GOT3 (cell line): Measurements from ENCODE around the gene GRIK4.

Experiments
- DNase-seq: peaks from one replicate; lab custom pipeline; 2025; ENCODE audit warnings: mixed read lengths; lab: John Stamatoyannopoulos, UW

Gene GRIK4

DNA sequence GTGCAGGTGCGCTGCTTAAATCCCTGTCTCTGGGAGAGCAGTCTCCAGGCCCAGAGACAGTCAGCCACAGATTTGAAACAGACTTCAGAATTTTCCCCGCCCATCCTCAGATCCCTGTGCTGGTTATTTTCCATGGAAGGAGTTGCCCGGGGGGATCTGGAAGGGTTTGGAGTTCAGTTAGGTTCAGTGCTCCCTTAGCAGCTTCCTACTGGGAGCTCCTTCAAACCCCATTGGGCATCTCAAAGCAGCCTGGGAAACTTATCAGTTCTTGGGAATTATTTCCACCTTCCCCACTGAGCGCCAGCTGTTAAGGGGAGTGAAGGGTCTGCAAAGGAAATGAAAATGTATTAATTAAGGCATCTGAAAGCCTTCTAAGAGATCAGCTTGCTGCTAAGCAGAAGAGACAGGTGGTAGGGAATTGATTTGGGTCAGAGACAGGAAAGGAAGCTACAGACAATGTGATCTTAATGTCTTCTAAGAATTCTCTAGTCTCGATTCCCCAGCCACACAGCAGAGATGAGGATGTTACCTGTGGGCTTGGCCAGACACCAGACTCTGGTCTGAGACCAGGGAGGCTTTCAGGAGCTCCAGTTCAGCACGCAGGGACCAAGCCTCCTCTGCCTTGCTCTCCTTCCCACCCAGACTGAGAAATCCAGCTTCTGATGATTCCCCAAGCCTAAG is 406.2 kb downstream of the GRIK4 start:
- DNase-seq = no peak

DNA sequence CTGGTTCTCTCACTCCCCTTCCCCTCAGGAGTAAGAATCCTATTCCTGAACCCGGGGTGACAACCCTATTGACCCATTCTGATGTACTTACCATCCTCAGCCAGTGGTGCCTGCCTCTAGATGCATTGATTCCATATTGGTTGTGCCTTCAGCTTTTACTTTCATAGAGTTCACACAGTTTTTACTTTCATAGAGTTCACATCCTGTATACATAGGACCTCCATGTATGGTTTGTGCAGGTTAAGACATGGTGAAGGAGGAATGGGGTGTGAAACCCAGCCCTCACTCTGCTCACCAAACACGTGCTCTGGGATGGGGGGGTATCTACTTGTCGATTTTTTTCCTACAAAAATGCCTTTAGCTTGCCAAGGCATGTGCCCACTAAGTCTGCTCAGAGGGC is 406.7 kb downstream of the GRIK4 start:
- no peak for DNase-seq

DNA sequence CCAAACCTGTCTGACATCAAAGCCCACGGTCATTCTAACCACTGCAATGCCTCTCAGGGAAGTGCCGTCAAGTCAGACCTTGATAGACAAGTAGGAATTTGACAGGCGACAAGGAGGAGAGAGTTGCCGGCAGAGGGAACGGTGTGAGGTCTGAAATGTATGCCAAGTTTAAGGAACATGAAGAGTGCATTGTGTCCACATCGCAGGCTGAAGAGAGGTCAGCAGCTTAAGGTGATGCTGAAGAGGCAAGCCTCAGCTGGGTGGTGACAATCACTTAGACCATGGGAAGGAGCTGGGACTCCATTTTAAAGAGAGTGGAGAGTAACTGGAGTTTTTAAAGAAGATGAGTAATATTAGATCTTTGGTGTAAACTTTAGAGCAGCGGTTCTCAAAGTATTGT is 407.5 kb downstream of the GRIK4 start:
- no peak for DNase-seq

DNA sequence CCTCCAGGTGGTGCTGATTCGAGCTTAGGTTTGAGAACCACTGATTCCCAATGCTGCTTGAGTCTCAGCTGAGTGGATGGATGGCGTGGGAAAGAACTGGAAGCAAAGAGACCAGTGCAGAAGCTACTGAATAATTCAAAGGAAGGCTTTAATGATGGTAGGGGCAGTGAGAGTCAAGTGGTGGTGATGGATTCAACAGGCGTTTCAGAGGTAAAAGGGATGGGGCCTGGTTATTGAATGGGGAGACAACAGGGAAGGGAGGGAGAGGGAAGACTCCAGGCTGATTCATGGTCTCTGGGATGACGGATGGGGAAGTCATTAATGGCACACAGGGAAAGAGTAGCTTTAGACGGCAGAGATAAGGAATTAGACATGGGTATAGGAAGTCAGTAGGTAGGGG is 408.0 kb downstream of the GRIK4 start:
- no peak for DNase-seq

DNA sequence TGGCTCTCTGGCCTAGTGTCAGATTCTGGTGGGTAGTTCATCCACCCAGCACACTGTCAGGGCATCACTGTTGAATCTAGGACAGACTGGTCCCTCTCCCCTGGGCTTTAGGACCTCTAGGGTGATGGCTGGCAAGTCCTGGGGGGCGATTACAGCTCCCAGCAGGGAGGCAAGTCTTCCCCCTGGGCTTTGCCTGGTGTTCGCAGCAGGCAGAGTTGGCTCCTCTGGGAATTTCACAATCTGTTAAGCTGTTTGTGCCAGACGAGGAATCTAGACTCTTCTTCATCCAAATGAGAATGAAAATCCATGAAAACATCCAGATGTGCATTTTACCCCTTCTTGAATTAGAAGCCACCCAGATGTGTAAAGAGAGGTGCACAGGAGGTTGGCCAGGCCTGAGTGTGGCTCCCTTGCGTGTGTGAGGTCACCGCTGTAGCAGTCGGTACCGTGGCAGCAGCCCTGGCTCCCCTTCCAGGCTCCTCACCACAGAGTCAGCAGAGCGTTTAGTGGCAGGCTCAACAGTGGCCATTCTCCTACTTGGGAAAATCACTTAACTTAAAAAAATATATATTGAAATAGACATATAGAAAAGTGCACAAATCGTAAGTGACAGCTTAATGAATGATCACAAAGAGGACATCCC is 412.4 kb downstream of the GRIK4 start:
- DNase-seq = no peak

DNA sequence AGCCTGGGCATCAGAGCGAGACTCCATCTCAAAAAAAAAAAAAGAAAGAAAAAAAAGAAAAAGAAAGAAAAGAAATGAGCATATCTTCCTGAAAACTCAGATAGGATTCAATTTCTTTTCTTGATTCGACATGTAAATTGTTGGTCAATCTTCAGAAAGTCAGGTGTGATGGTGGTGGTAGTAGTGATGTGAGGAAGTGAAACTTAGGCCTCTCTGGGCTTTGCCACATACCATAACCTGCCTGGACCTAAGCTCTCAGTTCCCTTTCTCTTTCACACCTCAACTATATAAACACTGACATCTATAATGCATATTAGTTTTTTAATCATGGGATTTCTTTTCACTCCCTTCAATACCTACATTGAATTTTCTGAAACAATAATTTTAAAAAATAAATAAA is 414.4 kb downstream of the GRIK4 start:
- no peak for DNase-seq

DNA sequence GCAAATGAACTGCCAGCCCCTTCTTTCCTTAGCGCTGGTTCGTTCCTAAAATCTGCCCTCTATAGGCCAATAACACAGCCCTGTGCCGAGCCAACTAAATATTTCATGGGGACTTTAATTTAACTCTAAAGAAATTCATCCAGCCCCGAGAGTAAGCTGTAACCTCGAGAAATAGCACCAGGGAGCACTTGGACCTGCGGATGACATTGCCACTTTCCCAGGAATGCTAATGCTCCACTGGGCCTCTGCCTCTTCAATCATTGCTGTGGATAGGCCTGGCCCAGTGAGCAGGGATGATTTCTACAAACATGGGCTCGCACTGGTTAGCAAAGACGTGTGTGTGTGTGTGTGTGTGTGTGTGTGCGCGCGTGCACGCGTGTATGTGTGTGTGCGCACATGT is 417.1 kb downstream of the GRIK4 start:
- DNase-seq = no peak

DNA sequence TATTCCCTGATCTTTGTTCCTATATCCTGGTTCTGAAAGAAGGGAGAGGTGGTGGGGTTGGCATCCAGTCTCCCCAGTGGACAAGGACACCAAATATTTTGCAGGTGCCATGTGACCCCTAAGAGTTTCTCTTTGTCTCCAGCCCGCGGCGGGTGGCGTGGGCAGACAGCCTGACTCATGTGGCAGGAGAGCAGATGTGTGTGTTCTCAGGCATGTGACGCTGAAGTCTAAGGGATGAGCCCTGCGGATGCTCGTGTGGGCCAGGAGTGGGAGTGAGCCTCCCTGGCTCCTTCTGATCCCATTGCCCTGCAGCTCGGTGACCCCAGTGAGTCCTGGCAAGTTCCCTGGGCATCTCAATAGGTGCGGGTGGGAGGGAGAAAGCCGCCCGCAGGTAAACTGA is 417.5 kb downstream of the GRIK4 start:
- no peak for DNase-seq

DNA sequence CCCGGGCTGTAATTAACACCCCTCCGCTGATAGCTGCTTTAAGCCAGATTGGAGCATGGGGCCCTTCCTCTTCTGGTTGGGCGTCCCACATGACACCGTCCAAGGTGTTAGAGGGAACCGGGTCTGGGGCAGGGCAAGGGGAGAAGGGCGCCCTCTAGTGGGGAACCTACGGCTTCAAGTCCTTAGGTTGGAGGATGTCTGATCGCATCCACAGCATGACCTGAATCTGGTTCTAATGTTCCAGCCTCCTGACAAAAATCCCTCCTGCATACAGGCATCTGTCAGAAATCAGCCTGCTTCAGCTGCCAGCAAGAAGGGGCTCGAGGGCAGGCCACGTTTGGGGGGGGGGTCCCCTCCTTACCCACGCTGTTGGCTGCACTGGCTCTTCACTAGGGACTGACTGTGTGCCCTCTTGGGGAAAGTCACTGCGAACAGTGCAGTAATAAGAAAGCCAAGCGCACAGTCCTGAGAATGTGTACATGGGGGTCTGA is 418.2 kb downstream of the GRIK4 start:
- DNase-seq = no peak

DNA sequence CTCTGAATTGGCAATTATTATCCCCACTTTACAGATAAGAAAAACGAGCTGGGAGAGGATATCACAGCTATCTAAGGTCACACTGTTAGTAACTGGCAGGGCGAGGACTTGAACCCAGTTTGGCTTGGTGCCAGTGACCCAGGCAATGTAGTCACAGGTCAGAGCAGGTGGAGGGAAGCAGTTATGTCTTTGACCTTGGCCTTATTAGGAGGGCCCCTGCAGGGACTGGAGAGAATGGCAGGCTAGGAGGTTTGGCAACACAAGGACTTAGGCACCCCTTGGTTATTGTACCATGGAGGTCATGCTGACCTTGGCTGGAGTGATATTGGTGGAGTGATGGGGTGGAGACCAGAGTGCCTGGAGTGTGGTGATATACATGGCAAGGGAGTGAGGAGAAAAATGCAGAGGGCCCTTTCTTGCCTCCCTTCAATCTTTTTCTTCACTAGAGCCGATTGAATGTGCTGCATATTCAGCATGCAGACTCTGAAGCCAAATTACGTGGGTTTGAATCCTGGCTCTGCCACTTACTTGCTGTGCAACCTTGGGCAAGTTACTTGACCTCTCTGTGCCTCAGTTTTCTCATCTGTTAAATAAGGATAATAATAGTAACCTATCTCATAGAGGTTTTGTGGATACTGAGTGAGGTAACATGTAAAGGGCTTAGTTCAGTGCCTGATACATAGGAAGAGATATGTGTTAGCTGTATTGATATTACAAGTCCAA is 419.7 kb downstream of the GRIK4 start:
- DNase-seq = no peak

DNA sequence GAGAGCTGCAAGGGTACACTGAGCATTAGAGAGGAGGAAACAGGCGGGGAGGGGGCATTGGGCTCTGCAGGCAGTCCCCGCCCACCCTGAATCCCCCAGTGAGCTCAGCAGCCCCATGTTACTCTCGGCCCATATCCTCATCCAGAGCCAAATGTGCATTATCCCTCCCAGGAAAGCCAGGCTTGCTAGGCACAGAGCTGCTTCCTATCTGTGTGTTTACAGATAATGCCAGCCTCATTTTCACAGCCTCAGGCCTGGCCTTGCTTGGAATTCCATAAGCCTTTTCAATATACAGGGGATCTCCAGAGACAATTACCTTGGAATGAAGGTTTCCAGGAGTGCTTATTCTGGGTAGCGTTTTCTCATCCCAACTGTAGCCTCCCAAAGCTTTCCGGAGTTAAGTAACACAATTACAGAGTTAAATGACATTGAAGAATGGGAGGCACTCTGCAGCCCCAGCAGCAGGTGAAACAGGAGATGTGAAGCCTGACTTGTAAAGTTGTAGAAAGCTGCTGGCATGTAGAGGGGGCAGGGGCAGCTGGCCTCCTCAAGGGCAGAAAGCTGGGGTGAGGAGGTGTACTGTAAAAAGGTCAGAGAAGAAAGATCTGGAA is 420.9 kb downstream of the GRIK4 start:
- no peak for DNase-seq

DNA sequence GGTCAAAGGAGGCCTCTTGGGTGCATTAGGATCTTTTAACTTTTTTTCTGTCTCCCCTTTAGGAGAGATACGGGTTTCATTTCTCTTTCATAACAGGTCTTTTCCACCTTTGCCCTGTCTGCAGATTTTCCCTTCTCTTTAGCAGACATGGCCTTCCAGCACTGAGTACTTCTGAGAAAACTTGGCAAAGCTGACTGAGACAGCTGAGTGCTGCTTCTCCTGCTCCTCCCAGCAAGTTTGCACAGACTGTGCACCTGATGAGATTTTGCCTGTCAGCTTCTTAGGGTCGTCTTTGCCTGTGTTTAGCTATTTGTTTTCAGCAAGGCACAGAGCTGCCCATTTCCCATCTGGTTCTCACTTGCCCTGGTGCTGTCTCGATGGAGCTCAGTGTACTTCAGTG is 424.8 kb downstream of the GRIK4 start:
- no peak for DNase-seq

DNA sequence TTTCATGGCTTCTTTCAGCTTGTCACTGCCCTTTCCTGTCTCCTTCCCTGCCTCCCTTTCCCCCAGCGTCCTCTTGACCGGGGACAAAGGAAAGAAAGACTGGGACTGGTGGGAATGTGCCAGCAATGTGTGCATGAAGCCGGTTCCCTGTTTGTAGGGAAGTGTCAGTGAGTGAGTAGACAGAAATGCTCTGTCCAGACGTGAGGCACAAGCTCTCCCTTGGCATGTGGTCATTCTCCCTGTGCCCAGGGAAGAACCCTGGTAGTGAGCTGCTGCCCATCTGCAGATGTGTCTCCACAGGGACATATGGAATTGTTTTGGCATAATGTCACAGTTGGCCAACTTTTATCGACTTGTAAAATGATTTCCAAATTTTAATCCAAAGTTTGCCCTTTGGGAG is 426.0 kb downstream of the GRIK4 start:
- no peak for DNase-seq

DNA sequence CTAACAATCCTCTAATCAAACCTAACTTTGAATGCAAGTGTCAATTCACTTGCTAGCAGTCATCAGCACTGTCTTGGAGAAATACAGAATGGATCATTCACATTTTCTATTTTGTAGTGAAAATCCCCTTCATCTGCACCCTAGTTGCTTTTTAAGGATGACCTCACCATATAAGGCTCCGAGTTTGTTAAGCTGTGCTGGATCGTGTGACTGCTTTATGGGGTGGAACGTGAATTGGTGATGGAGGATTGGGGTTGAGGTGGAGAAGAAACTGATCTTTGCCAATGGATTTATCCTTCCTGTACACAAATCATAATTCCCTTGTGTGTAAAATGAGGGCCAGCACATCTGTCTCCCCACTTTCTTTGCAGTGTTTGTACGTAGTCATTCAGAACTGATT is 426.7 kb downstream of the GRIK4 start:
- no peak for DNase-seq

DNA sequence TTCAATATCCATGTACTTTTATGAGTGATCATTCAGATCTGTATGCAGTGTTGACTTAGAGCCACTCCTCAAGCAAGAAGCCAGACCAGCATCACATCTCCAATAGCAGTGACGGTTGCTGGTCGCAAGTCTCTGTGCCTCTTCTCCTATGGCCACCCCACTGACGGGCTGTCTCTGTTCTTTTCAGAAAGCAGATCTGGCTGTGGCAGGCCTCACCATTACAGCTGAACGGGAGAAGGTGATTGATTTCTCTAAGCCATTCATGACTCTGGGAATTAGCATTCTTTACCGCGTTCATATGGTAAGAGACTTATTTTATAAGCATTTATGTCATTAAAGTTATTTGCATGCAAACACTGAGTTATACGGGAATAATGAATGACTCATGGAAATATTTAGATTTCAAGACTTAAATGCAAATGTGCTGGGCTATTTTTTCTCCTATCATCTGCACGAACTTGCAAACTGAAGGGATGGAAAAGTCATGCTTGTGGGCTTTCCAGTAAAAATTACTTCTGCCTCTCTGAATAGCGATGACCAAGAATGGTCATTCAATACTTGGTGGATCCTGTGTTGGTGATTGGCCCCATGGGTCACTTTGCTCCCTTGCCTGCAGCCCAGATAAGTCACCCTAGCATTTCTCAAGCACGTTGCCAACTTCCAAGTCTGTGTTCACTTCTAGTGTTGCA is 428.8 kb downstream of the GRIK4 start:
- DNase-seq = no peak

DNA sequence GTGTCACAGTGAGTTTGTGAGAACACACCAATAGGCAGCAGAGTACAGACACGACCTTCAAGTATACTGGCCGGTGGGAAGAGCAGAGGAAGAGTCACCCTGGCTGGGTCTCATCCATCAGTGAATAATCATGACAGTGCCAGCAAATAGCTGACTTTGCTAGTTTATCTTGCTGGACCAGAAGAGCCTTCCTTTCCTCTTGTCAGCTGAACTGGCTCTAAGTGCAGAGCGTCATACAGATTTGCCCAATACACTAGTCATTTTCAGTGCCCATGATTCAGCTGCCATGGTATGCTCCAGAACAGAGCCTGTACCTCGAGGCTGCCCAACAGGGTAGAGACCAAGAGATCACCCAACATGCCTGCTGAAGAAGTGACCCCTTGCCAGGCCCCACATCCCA is 429.5 kb downstream of the GRIK4 start:
- no peak for DNase-seq

DNA sequence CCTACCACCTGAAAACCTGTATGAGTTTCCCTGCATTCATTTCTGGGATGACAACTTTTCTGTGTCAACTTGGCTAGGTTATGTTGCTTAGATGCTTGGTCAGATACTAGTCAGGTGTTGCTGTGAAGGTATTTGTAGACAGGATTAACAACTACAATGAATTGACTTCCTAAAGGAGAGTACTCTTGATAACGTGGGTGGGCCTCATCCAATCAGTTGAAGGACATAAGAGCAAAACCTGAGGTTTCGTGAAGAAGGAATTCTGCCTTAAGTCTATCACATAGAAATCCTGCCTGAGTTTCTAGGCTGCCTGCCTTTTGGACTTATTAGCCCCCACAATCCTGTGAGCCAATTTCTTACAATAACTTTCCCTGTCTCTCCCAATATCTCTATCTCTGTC is 431.2 kb downstream of the GRIK4 start:
- no peak for DNase-seq

DNA sequence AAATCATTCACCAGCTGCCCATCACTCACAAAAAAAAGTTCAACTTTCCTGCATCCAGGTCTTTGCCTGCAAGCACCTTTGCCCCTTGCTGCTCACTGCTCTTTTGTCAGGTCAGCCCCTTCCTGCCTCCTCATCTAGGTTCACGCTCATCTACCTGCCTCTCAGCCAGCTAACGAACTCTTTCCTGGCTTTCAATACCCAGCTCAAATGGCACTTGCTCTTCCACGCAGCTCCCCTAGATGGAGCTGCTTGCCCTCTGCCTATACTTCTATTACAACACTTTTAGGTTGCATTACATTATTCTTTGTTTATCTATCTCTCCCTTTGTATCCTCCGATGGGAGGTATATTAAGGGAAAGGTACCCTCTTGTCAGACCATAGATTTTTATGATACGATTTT is 433.5 kb downstream of the GRIK4 start:
- no peak for DNase-seq

DNA sequence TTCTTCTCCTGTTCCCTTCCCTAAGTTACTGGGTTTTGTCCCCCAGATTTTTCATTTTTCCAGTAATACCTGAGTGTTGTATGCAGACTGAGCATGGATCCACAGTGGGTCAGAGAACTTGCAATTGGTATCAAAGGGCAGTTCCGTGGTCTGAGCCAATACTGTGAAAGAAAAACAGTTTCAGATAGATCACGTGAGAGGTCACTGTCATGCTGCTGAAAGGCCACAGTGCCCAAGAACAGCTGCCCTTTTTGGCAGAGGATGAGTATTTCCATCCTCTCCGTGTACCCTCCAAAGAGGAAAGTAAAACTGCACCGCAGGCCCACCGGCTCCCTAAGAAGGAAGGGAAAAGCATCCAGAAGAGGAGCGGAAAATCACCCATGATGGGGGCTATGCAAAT is 439.3 kb downstream of the GRIK4 start:
- DNase-seq = no peak

DNA sequence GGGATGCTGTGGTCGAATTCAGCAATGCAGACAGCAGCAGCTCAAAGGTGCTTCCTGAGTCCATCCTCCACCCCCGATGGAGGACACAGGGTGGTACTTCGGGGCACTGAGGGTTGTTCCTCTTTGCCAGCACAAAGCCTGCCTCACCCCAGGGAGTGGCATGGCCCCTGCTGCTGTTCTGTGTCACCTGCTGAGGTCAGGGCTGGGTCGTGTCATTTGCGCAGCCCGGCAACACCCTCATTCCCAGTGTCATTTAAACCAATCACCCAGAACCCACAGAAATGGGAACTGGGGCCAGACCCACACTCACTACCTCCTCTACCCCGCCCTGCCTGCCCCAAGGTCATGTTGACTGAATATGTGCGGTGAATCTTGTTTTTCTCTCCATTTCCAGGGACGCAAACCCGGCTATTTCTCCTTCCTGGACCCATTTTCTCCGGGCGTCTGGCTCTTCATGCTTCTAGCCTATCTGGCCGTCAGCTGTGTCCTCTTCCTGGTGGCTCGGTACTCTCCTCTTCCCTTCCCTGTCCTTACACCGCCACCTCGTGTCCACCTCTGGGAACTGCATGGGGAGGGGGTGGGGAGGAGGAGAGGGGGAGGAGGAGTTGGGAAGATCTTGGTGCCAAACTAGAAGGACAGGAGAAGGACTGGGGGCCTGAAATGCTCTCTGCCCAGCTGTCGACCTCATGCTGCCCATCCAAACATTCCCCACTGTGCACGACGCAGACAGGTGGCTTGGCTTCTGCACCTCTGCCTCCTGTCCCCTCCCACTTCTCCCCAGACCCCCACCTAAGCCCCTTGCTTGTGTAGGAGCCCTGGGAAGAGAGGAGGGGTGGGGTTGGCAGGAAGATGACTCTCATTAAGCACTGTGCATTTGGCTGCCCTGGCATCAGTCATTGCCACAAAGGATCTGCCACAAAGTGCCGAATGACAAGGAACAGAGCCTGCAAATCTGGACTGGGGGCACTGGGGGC is 441.2 kb downstream of the GRIK4 start:
- no peak for DNase-seq

DNA sequence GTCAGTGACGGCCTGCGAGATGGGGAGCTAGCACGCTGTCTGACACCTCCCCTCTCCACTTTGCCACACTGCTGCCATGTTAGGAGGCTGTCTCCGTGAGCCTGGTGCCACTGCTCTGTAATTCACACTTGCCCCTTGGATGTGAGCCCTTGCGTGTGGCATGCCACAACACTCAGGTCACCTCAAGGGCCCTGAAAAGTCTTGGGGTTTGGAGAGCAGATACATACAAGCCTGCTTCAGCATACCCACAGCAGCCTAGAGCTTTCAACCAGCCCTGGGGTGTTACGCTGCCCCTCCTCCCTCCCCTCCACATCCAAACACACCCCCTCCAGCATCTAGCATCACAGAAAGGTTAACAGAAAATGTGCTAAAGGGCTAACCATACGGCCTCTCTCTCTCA is 442.8 kb downstream of the GRIK4 start:
- DNase-seq = no peak
